ENCODE data around the gene CYBRD1.

Gene CYBRD1

GRCh38 chr2:171545086-171545485, 22.8 kb downstream of the CYBRD1 start:
- H3K27ac ChIP-seq = no peak overlapping the region
- no peak for TF ChIP-seq CTCF (conservative IDR thresholded peaks at IDR 0.05)

GRCh38 chr2:171547256-171547655, 25.0 kb downstream of the CYBRD1 start:
- no peak for TF ChIP-seq CTCF (conservative IDR thresholded peaks at IDR 0.05)
- no peak overlapping the region for H3K27ac ChIP-seq

GRCh38 chr2:171547720-171548119, 25.4 kb downstream of the CYBRD1 start:
- H3K27ac ChIP-seq = no peak overlapping the region
- no peak for TF ChIP-seq CTCF (conservative IDR thresholded peaks at IDR 0.05)

GRCh38 chr2:171550613-171551012, 28.3 kb downstream of the CYBRD1 start:
- H3K27ac ChIP-seq = no peak overlapping the region
- no peak for TF ChIP-seq CTCF (conservative IDR thresholded peaks at IDR 0.05)

- H3K27ac ChIP-seq = no peak overlapping the region
- TF ChIP-seq CTCF (conservative IDR thresholded peaks at IDR 0.05) = no peak
Observed at GRCh38 chr2:171551836-171552235, 29.6 kb downstream of the CYBRD1 start.

- no peak overlapping the region for H3K27ac ChIP-seq
- TF ChIP-seq CTCF (conservative IDR thresholded peaks at IDR 0.05) = no peak
Observed at GRCh38 chr2:171553236-171553635, 31.0 kb downstream of the CYBRD1 start.

GRCh38 chr2:171553858-171554257, 31.6 kb downstream of the CYBRD1 start:
- H3K27ac ChIP-seq = no peak overlapping the region
- TF ChIP-seq CTCF (conservative IDR thresholded peaks at IDR 0.05) = no peak

Data from VCaP (cell line).